SU-DHL-6 (cell line): ENCODE data around the gene CHADL.
A peak's percentile ranks its signal among the peaks of the same experiment; 100 is the strongest.

Experiments
- H2AFZ ChIP-seq: fragments of 200-600 bp; sonication (generic); 2 replicates; pipeline ENCODE4 v1.6.1; 2014; ENCODE audit warnings: low read depth, mild to moderate bottlenecking, moderate library complexity, mixed read lengths, antibody characterized with exemption, low read length; ENCODE audit not compliant: severe bottlenecking
- H3F3A ChIP-seq: fragments of 200-600 bp; shearing (Covaris generic); 2 replicates; pipeline ENCODE4 v1.6.0; 2016; ENCODE audit warnings: antibody characterized with exemption, mild to moderate bottlenecking; ENCODE audit not compliant: insufficient read depth
- H3K27ac ChIP-seq: fragments of 200-600 bp; sonication (generic); 2 replicates; pipeline ENCODE4 v1.5.1; 2016; ENCODE audit warnings: low read depth, mild to moderate bottlenecking, low read length, moderate library complexity, mixed read lengths
- H3K27me3 ChIP-seq: fragments of 200-600 bp; sonication (generic), shearing (Covaris generic); 2 replicates; pipeline ENCODE4 v1.6.0; 2014; ENCODE audit warnings: mild to moderate bottlenecking, low read length
- H3K36me3 ChIP-seq: fragments of 200-600 bp; sonication (generic); 2 replicates; pipeline ENCODE4 v1.6.1; 2014; ENCODE audit warnings: mild to moderate bottlenecking, low read length, mixed read lengths
- H3K4me2 ChIP-seq: fragments of 300-600, 200-600 bp; shearing (Covaris generic), sonication (generic); 2 replicates; pipeline ENCODE4 v1.6.0; 2014; ENCODE audit warnings: low read length, low read depth, mild to moderate bottlenecking; ENCODE audit not compliant: poor library complexity, severe bottlenecking
- H3K4me3 ChIP-seq: fragments of 200-600 bp; sonication (generic); 2 replicates; pipeline ENCODE4 v1.5.1; 2014; ENCODE audit warnings: antibody characterized with exemption, low read length, mild to moderate bottlenecking, mixed read lengths; ENCODE audit not compliant: insufficient read depth, poor library complexity, severe bottlenecking
- H3K79me2 ChIP-seq: fragments of 200-600 bp; sonication (generic); 2 replicates; pipeline ENCODE4 v1.6.1; 2014; ENCODE audit warnings: mild to moderate bottlenecking, low read length, moderate library complexity; ENCODE audit not compliant: insufficient read depth
- H3K9ac ChIP-seq: fragments of 200-600 bp; sonication (generic); 2 replicates; pipeline ENCODE4 v1.7.0; 2014; ENCODE audit warnings: mild to moderate bottlenecking, low read length
- H3K9me2 ChIP-seq: fragments of 200-600 bp; sonication (generic); replicated peaks from 2 replicates; pipeline ENCODE4 v1.6.1; 2014; ENCODE audit warnings: low read length; ENCODE audit not compliant: insufficient read depth
- H3K9me3 ChIP-seq: fragments of 200-600 bp; sonication (generic); 2 replicates; pipeline ENCODE4 v1.6.1; 2014; ENCODE audit warnings: low read length, mixed read lengths; ENCODE audit not compliant: insufficient read depth
- H4K20me1 ChIP-seq: fragments of 200-600 bp; sonication (generic); 2 replicates; pipeline ENCODE4 v1.6.1; 2014; ENCODE audit warnings: low read depth, mild to moderate bottlenecking, antibody characterized with exemption, low read length, moderate library complexity, mixed read lengths
- CTCF ChIP-seq: fragments of 200-600 bp; sonication (generic); IDR thresholded peaks from one replicate; pipeline ENCODE4 v1.5.1; 2017; ENCODE audit warnings: antibody characterized with exemption, mild to moderate bottlenecking, low read length, moderate library complexity; ENCODE audit not compliant: insufficient read depth, poor library complexity, severe bottlenecking
- EZH2phosphoT487 ChIP-seq: fragments of 200-600 bp; sonication (generic), shearing (Covaris generic); conservative IDR thresholded peaks from 2 replicates; pipeline ENCODE4 v1.6.1; 2018; ENCODE audit warnings: mild to moderate bottlenecking, antibody characterized with exemption, low read length, moderate library complexity, mixed read lengths

CHADL gene

DNA sequence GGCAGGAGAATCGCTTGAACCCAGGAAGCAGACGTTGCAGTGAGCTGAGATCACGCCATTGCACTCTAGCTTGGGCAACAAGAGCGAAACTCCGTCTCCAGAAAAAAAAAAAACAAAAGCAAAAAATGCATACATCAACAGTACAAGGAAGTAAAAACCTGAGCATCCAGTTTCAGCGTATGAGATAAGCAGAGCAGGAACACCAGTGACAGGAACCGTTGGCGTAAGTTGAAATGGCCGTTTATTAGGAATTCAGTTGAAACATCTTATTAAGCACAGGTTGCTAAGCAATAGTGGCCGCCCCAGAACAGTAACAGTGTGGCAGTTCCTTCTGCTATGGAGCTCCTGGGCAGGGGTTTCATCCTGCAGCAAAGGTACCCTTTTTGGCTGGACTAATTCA, 39.6 kb downstream of the CHADL start:
- no peak overlapping the region for H3K4me3 ChIP-seq
- peaks cover 8% of the 10 kb centered on the region for H3F3A ChIP-seq
- no peaks in the 10 kb centered on the region for H4K20me1 ChIP-seq
- no peaks in the 10 kb centered on the region for H3K27me3 ChIP-seq
- TF ChIP-seq EZH2phosphoT487 = no peak
- no peak for TF ChIP-seq CTCF
- H3K36me3 ChIP-seq = no peaks in the 10 kb centered on the region; the same call in 1 of the 2 replicates
- H3K9me2 ChIP-seq = no peaks in the 10 kb centered on the region
- H3K9me3 ChIP-seq = no peaks in the 10 kb centered on the region
- H2AFZ ChIP-seq = no peak overlapping the region
- no peak overlapping the region for H3K4me2 ChIP-seq
- H3K79me2 ChIP-seq = peaks cover 4% of the 10 kb centered on the region; the same call in 1 of the 2 replicates
- no peak overlapping the region for H3K27ac ChIP-seq
- H3K9ac ChIP-seq = no peak overlapping the region

GRCh38 chr22:41198027-41198580, 42.6 kb downstream of the CHADL start:
- no peaks in the 10 kb centered on the region for H4K20me1 ChIP-seq
- H3F3A ChIP-seq = no peaks in the 10 kb centered on the region; the same call in 1 of the 2 replicates
- peak overlapping the region; percentile 93 for H2AFZ ChIP-seq
- no peaks in the 10 kb centered on the region for H3K9me2 ChIP-seq
- H3K27ac ChIP-seq = peak overlapping the region; percentile 54
- H3K4me3 ChIP-seq = peak overlapping the region; percentile 83
- H3K79me2 ChIP-seq = no peaks in the 10 kb centered on the region
- H3K27me3 ChIP-seq = no peaks in the 10 kb centered on the region
- no peaks in the 10 kb centered on the region for H3K36me3 ChIP-seq
- peak overlapping the region; percentile 62 for H3K9ac ChIP-seq
- no peaks in the 10 kb centered on the region for H3K9me3 ChIP-seq
- TF ChIP-seq EZH2phosphoT487 (no peak), CTCF (no peak)
- H3K4me2 ChIP-seq = peak overlapping the region; percentile 94

DNA sequence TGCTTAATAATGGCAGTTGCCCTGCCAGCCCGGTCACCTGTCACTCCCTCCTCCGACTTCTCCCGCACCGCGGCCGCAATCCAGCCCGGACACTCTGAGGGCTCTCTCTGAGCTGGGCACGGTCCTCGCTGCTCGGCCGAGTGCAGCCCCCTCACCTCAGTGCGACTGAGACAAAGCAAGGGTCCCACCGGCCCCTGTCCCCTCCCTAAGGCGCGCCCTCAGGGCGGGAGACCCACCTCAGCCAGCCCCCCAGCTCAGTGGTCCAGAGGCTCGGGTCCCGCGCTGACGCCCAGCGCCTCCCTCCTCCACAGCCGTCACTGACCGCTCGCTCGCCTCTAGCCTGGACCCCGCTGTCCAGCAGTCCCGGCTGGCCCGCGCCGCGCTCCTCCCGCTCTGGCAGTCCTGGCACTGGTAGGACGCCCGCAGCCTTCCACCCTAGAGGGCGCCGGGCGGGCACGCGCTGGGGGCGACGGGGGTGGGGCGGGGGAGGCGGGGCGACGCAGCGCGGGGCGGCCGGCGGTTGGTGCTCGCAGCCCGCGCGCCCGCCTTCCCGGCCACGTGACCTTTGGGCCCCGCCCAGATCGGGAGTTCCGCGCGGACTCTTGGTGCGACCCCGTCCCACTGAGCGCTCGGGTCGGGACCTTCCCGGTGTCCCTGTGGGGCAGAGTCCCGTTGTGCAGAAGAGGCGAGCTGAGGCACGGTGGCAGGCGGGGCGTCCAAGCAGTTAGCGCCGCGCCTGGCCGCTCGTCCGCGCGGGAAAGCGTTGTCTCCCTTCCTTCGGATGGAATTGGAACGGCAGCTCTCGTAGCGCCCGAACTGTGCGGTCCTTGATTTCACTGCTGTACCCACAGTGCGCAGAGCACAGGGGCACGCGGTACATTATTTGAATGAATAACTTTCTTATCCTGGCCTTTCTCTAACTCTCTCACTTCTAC, 43.4 kb downstream of the CHADL start:
- TF ChIP-seq CTCF (no peak), EZH2phosphoT487 (no peak)
- no peaks in the 10 kb centered on the region for H3K36me3 ChIP-seq
- peak overlapping the region; percentile 54 for H3K27ac ChIP-seq
- peak overlapping the region; percentile 94 for H3K4me2 ChIP-seq
- H3K4me3 ChIP-seq = peak overlapping the region; percentile 83
- H3F3A ChIP-seq = no peaks in the 10 kb centered on the region; the same call in 1 of the 2 replicates
- H3K9me3 ChIP-seq = no peaks in the 10 kb centered on the region
- H3K9me2 ChIP-seq = no peaks in the 10 kb centered on the region
- no peaks in the 10 kb centered on the region for H3K79me2 ChIP-seq
- peak overlapping the region; percentile 93 for H2AFZ ChIP-seq
- H3K27me3 ChIP-seq = no peaks in the 10 kb centered on the region
- H4K20me1 ChIP-seq = no peaks in the 10 kb centered on the region
- peak overlapping the region; percentile 62 for H3K9ac ChIP-seq
